Thyroid gland (tissue), 4 donors: ENCODE data around the gene PTRHD1.

ENCODE experiments used
- CTCF ChIP-seq, 6 experiments: fragments of 200-600 bp in 3 of 6; fragments of 450-650 bp in 3 of 6; sonication (generic) in 3 of 6; IDR thresholded peaks; one replicate each; pipeline ENCODE4 v1.5.1; 2016 to 2019; ENCODE audit warnings: antibody characterized with exemption in 6 of 6, mild to moderate bottlenecking in 2 of 6, inconsistent platforms in 1 of 6, moderate library complexity in 1 of 6
- POLR2A ChIP-seq, 2 donors: fragments of 450-650 bp; IDR thresholded peaks; one replicate each; pipeline ENCODE4 v1.6.1; 2017; ENCODE audit warnings: antibody characterized with exemption in 2 of 2, mild to moderate bottlenecking in 2 of 2, moderate library complexity in 1 of 2

DNA sequence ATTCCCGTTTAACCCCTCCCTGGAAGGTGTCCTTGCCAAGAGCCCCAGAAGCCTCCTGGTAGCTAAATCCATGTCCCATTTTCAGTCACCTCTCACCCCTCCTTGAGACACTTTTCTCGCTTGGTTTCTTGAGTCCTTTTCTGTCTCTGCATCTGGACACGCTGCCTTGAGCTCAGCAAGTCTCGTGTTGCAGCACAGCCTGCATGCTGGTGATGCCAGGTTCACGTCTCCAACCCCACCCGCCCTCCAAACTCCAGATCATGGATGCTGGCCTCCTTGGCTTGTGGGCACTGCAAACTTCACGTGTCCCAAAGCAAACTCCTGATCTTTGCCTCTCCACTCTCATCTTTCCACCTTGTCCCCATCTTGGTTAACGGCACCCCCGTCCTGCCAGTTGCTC lies 39.3 kb upstream of the PTRHD1 start:
- TF ChIP-seq CTCF (IDR thresholded peaks at IDR 0.05): no peak
- TF ChIP-seq POLR2A (IDR thresholded peaks at IDR 0.05): no peak
